Sigmoid colon (tissue), 7 donors: ENCODE measurements around the gene TSPAN32. TPM values are rescaled to one million over a fixed set of nuclear protein-coding genes. Genes with fewer than 3 reads are reported as not detected.
"Not testable (repeated sequence)": the region's sequence is repeated elsewhere in the genome, so short reads cannot be mapped to it uniquely, and the experiment has no call there.

ENCODE experiments used
- DNase-seq: peaks from one replicate; pipeline ENCODE4 v3.0.0-alpha.2; 2019
- H3K27ac ChIP-seq, 4 donors: fragments of 200-600 bp; sonication (generic); one replicate each; pipeline ENCODE4 v1.5.1; 2016 to 2019; ENCODE audit warnings: mild to moderate bottlenecking in 1 of 4
- H3K27me3 ChIP-seq, 3 donors: fragments of 200-600 bp; sonication (generic); one replicate each; pipeline ENCODE4 v1.5.1; 2019; ENCODE audit warnings: mild to moderate bottlenecking in 1 of 3
- H3K36me3 ChIP-seq, 4 donors: fragments of 200-600 bp; sonication (generic); one replicate each; pipeline ENCODE4 v1.5.1; 2016 to 2019
- H3K4me1 ChIP-seq, 4 donors: fragments of 200-600 bp; sonication (generic); one replicate each; pipeline ENCODE4 v1.5.1; 2017 to 2019
- H3K4me3 ChIP-seq, 4 donors: fragments of 200-600 bp; sonication (generic); one replicate each; pipeline ENCODE4 v1.5.1; 2017 to 2019; ENCODE audit warnings: mild to moderate bottlenecking in 2 of 4, moderate library complexity in 1 of 4
- H3K9me3 ChIP-seq, 4 donors: fragments of 200-600 bp in 3 of 4; sonication (generic) in 3 of 4; one replicate each; pipeline versions ENCODE4 v1.5.1 to v1.6.1; 2013 to 2019
- CTCF ChIP-seq, 4 experiments: fragments of 450-650 bp in 3 of 4; fragments of 200-600 bp in 1 of 4; IDR thresholded peaks; one replicate each; pipeline ENCODE4 v1.5.1; 2016 to 2019; ENCODE audit warnings: antibody characterized with exemption in 4 of 4, mild to moderate bottlenecking in 3 of 4, moderate library complexity in 2 of 4
- EP300 ChIP-seq, 4 donors: sonication (generic); formaldehyde crosslinking; IDR thresholded peaks; one replicate each; pipeline ENCODE4 v1.6.1; 2017; ENCODE audit warnings: antibody characterized with exemption in 4 of 4
- POLR2A ChIP-seq, 2 donors: fragments of 450-650 bp; IDR thresholded peaks; one replicate each; pipeline ENCODE4 v1.6.1; 2016; ENCODE audit warnings: antibody characterized with exemption in 2 of 2, mild to moderate bottlenecking in 2 of 2, moderate library complexity in 2 of 2
- POLR2AphosphoS5 ChIP-seq, 4 donors: sonication (generic); formaldehyde crosslinking; IDR thresholded peaks; one replicate each; pipeline ENCODE4 v1.6.1; 2017; ENCODE audit warnings: antibody characterized with exemption in 4 of 4
- WGBS, 2 donors: extraction: QIAGEN DNeasy Blood & Tissue Kit; methylation state at CpG; one replicate each; pipeline ENCODE4 v1.1.7; 2013; 5-methylcytosine and 5-hydroxymethylcytosine counted together
- intact Hi-C: fragments of 100-400 bp; cut with DNase I; formaldehyde crosslinking; loops from one replicate; pipeline ENCODE4 v1.15.1; 2023
- polyA plus RNA-seq, 3 donors: library from polyadenylated mRNA; stranded (reverse); fragments of 200-250 nt; gene quantifications; one replicate each; pipeline ENCODE4 v1.2.3, GENCODE V29; 2013
- total RNA-seq, 4 donors: library from RNA; depleted of rRNA; stranded (reverse); fragments of >200 nt; gene quantifications; one replicate each; pipeline ENCODE4 v1.1.0, GENCODE V29; 2016
- donor health status: healthy with polysubstance abuse.
- donor health status: Bipolar disorder and iron deficiency.
- donor health status: healthy.

Gene TSPAN32
- total and polyA plus RNA-seq, 7 donors, result 0.81 to 5.3 (median 1.1) TPM; not detected in 2

GRCh38 chr11:2355000-2355644 is 53.3 kb downstream of the TSPAN32 start:
- Histone ChIP-seq H3K27me3 (no peaks in the 10 kb centered on the region), H3K4me3 (no peak overlapping the region), H3K27ac (no peak overlapping the region), H3K36me3 (no peaks in the 10 kb centered on the region), H3K4me1 (no peaks in the 10 kb centered on the region), H3K9me3 (no peaks in the 10 kb centered on the region)
- intact Hi-C loops, result no loop called here
- WGBS, 2 donors, result 77 to 83% methylated on average over 7 of the region's 7 CpGs
- TF ChIP-seq POLR2A (IDR thresholded peaks at IDR 0.05) (no peak), EP300 (IDR thresholded peaks at IDR 0.05) (no peak)
- no peak for DNase-seq

DNA sequence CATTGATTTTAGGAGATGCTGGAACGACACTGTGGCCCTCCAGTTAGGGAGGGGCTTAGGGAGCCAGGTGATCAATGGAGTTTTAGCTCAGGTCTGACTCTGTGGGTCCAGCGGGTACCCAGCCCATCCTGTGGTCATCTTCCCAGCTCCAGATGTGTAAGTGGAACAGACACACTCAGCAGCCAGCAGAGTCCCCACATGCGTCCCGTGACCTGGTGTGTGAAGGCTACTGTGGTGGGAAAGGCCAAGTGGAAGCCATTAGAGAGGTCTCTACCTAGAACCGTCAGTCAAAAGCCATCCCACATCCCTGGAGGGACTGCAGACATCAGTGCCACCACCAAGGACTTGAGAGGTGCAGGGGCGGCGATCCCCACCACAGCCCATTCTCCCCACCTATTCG is 55.4 kb downstream of the TSPAN32 start:
- no peak for TF ChIP-seq CTCF (IDR thresholded peaks at IDR 0.05)
- no peak for TF ChIP-seq EP300 (IDR thresholded peaks at IDR 0.05)
- no peak overlapping the region for H3K27ac ChIP-seq
- intact Hi-C loops, result no loop called here
- no peaks in the 10 kb centered on the region for H3K4me1 ChIP-seq
- no peak overlapping the region for H3K4me3 ChIP-seq
- WGBS, 2 donors, result 79 to 80% methylated on average over 8 of the region's 8 CpGs
- DNase-seq, result no peak
- H3K36me3 ChIP-seq, result no peaks in the 10 kb centered on the region
- no peaks in the 10 kb centered on the region for H3K9me3 ChIP-seq
- H3K27me3 ChIP-seq, result no peaks in the 10 kb centered on the region

DNA sequence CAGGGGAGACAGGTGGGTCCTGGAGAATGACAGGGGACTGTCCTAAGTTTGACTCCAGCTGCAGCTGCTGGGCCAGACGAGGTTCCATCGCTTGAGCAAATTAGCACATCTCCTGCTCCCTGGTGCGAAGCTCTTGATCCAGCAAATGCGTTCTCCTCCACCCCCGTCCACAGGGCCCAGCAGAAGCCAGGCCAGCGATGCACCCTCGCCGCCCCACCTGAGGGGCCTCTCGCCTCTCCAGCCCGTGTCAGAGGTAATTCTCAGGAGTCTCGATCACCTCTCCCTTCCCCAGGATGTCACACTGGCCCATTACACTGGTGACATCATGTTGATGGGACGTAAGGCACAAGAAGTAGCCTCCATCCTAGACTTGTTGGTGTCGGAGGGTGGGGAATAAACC is 55.8 kb downstream of the TSPAN32 start:
- 94% methylated on average over 13 of the region's 13 CpGs for WGBS, 2 donors
- H3K9me3 ChIP-seq, intact Hi-C loops, DNase-seq, H3K27me3 ChIP-seq, H3K4me1 ChIP-seq, H3K4me3 ChIP-seq, H3K27ac ChIP-seq, H3K36me3 ChIP-seq: not testable (repeated sequence)

GRCh38 chr11:2358754-2359442 is 57.1 kb downstream of the TSPAN32 start:
- intact Hi-C loops, result no loop called here
- TF ChIP-seq EP300 (IDR thresholded peaks at IDR 0.05), result no peak
- TF ChIP-seq POLR2A (IDR thresholded peaks at IDR 0.05), result no peak
- TF ChIP-seq CTCF (IDR thresholded peaks at IDR 0.05), result no peak
- no peak for TF ChIP-seq POLR2AphosphoS5 (IDR thresholded peaks at IDR 0.05)
- no peaks in the 10 kb centered on the region for H3K27me3 ChIP-seq
- H3K36me3 ChIP-seq, result no peaks in the 10 kb centered on the region
- H3K9me3 ChIP-seq, result no peaks in the 10 kb centered on the region
- H3K27ac ChIP-seq, result no peak overlapping the region
- DNase-seq, result no peak
- 88 to 90% methylated on average over 11 of the region's 11 CpGs for WGBS, 2 donors
- H3K4me3 ChIP-seq, result no peak overlapping the region
- H3K4me1 ChIP-seq, result no peaks in the 10 kb centered on the region

- no peaks in the 10 kb centered on the region for H3K27me3 ChIP-seq
- no peak overlapping the region for H3K27ac ChIP-seq
- intact Hi-C loops, result no loop called here
- TF ChIP-seq EP300 (IDR thresholded peaks at IDR 0.05) (no peak), POLR2AphosphoS5 (IDR thresholded peaks at IDR 0.05) (no peak), CTCF (IDR thresholded peaks at IDR 0.05) (no peak), POLR2A (IDR thresholded peaks at IDR 0.05) (no peak)
- DNase-seq, result no peak
- no peaks in the 10 kb centered on the region for H3K36me3 ChIP-seq
- H3K4me3 ChIP-seq, result no peak overlapping the region
- H3K9me3 ChIP-seq, result no peaks in the 10 kb centered on the region
- 93 to 96% methylated on average over 9 of the region's 9 CpGs for WGBS, 2 donors
- H3K4me1 ChIP-seq, result no peaks in the 10 kb centered on the region
Observed at GRCh38 chr11:2359557-2359956, 57.7 kb downstream of the TSPAN32 start.
